HEK293T (cell line): Measurements from ENCODE around the gene ECPAS.

ENCODE experiments used
- CTCF ChIA-PET: fragments of 350-600 bp; formaldehyde crosslinking; extraction: SDS; loops from one replicate; lab custom pipeline; 2021; ENCODE audit warnings: antibody characterized with exemption, inconsistent platforms; lab: Yijun Ruan, JAX
- POLR2A ChIA-PET: fragments of 350-600 bp; formaldehyde crosslinking; extraction: SDS; loops from one replicate; lab custom pipeline; 2020; ENCODE audit warnings: antibody characterized with exemption, inconsistent platforms; lab: Yijun Ruan, JAX
- DNase-seq: peaks from one replicate; pipeline ENCODE4 v3.0.0; 2012; ENCODE audit warnings: mixed read lengths; ENCODE audit errors: extremely low spot score
- ARNT ChIP-seq: fragments of 450-650 bp; IDR thresholded peaks from 2 replicates; pipeline ENCODE4 v1.6.1; 2017; ENCODE audit warnings: mild to moderate bottlenecking
- BHLHE40 ChIP-seq: fragments of 450-650 bp; IDR thresholded peaks from 2 replicates; pipeline ENCODE4 v1.6.1; 2016; ENCODE audit warnings: mild to moderate bottlenecking, moderate library complexity, borderline replicate concordance
- CTBP1 ChIP-seq: fragments of 450-650 bp; IDR thresholded peaks from 2 replicates; pipeline ENCODE4 v1.6.1; 2016; ENCODE audit warnings: borderline replicate concordance
- ELF4 ChIP-seq: fragments of 450-650 bp; IDR thresholded peaks from 2 replicates; pipeline ENCODE4 v1.6.1; 2017; ENCODE audit warnings: antibody characterized with exemption
- FOXA1 ChIP-seq: fragments of 450-650 bp; IDR thresholded peaks from 2 replicates; pipeline ENCODE4 v1.6.1; 2016; ENCODE audit warnings: mild to moderate bottlenecking
- FOXK2 ChIP-seq: fragments of 450-650 bp; IDR thresholded peaks from 2 replicates; pipeline ENCODE4 v1.6.1; 2016; ENCODE audit warnings: mild to moderate bottlenecking
- FOXM1 ChIP-seq: fragments of 450-650 bp; IDR thresholded peaks from 2 replicates; pipeline ENCODE4 v1.6.1; 2017; ENCODE audit warnings: mild to moderate bottlenecking, borderline replicate concordance
- HDGF ChIP-seq: fragments of 450-650 bp; IDR thresholded peaks from 2 replicates; pipeline ENCODE4 v1.6.1; 2017; ENCODE audit warnings: antibody characterized with exemption, borderline replicate concordance
- L3MBTL2 ChIP-seq: fragments of 450-650 bp; conservative IDR thresholded peaks from 2 replicates; pipeline ENCODE4 v1.6.1; 2016; ENCODE audit warnings: mild to moderate bottlenecking
- LEF1 ChIP-seq: fragments of 450-650 bp; IDR thresholded peaks from 2 replicates; pipeline ENCODE4 v1.6.1; 2017; ENCODE audit warnings: mild to moderate bottlenecking, borderline replicate concordance
- NFRKB ChIP-seq: fragments of 450-650 bp; IDR thresholded peaks from 2 replicates; pipeline ENCODE4 v1.6.1; 2016; ENCODE audit warnings: mild to moderate bottlenecking, moderate library complexity
- SP1 ChIP-seq: fragments of 450-650 bp; IDR thresholded peaks from 2 replicates; pipeline ENCODE4 v1.6.1; 2017
- SUZ12 ChIP-seq: fragments of 450-650 bp; IDR thresholded peaks from 2 replicates; pipeline ENCODE4 v1.6.1; 2016; ENCODE audit warnings: mild to moderate bottlenecking
- TARDBP ChIP-seq: fragments of 450-650 bp; IDR thresholded peaks from 2 replicates; pipeline ENCODE4 v1.6.1; 2016
- ZNF384 ChIP-seq: fragments of 450-650 bp; IDR thresholded peaks from 2 replicates; pipeline ENCODE4 v1.6.1; 2016
- TF ChIP-seq, protein P1 (sequence below): fragments of 450-650 bp; IDR thresholded peaks from 2 replicates; pipeline ENCODE4 v1.6.1; 2016

The ECPAS gene

DNA sequence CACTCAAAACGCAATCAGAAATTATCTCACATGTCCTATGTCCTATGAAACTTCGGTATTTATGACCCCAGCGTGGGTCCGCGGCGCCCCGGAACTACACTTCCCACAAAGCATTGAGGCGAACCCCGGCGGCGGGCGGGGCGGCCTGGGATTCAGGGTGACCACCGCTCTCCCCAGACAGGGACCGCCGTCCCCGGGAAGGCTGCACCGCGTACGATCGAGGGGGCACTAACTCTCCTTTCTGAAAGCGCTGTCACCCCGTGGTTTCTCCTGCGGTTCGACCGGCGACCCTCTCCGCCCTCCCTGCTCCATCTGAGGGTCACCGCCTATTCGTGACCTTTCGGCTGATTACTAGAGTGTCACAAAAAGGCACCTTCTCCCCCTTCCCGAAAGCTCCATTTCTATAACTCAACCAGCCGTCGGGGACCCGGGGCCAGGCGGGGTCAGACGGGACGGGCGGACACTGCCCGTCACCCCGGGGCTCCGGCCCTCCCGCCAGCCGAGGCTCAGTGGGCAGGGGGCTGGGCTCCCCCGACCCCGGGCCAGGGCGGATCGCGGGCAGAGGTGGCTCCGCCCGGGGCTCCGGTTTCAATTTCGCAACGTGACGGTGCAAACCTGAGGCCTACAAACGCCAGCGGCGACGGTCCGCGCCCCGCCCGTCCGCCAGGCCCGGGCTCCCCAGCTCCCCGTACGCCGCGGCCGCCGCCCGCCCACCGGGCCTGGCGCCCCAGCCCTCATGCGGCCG, 1.3 kb downstream of the ECPAS start:
- TF ChIP-seq ELF4 (no peak), CTBP1 (no peak), NFRKB (no peak), ZNF384 (no peak), FOXK2 (no peak), SP1 (no peak), FOXA1 (no peak), L3MBTL2 (no peak), LEF1 (no peak), BHLHE40 (no peak), HDGF (no peak), FOXM1 (no peak), SUZ12 (no peak), TARDBP (no peak), ARNT (no peak)
- TF ChIP-seq, protein P1, sequence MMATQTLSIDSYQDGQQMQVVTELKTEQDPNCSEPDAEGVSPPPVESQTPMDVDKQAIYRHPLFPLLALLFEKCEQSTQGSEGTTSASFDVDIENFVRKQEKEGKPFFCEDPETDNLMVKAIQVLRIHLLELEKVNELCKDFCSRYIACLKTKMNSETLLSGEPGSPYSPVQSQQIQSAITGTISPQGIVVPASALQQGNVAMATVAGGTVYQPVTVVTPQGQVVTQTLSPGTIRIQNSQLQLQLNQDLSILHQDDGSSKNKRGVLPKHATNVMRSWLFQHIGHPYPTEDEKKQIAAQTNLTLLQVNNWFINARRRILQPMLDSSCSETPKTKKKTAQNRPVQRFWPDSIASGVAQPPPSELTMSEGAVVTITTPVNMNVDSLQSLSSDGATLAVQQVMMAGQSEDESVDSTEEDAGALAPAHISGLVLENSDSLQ = no peak
- POLR2A ChIA-PET = interaction anchor here (0.7 to 1.8 kb wide), 11 partner anchors 8 to 179 kb away, joined by 3 to 6 read pairs (median 3); partner anchors contain the start of gene ZNF483
- peak; percentile 60 for DNase-seq

DNA sequence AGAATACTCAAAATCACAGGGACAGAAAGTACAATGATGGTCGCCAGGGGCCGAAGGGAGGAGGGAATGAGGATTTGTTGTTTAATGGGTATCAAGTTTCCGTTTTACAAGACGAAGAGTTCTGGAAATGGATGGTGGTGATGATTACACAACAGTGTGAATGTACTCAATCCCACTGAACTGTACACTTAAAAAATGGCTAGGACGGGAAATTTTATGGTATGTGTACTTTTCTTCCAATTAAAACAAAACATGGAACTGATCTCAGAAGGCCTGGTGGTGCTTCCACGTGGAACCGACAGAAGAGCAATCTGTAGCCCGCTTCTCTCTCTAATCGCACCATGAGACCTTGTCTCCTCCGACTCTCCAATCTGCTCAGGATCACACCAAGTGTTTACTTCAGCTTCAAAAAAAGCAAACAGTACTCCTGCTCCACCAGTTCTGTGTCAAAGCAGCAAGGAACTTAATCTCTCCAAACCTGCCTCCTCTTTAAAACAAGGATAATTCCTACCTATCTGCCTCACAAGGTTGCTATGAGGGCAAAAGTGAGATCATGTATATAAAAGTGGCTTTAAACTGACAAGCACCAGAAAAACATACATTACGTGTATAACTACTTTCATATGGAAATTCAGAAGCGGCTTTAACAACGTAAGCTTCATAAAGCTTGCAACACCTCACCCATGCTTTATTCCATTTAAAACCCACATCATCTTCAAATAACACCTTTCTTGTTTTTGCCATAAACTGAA, 2.1 kb downstream of the ECPAS start:
- CTCF ChIA-PET = no interaction called here

More for the DNA sequence above, 1.3 kb downstream of the ECPAS start:
- CTCF ChIA-PET = no interaction called here

DNA sequence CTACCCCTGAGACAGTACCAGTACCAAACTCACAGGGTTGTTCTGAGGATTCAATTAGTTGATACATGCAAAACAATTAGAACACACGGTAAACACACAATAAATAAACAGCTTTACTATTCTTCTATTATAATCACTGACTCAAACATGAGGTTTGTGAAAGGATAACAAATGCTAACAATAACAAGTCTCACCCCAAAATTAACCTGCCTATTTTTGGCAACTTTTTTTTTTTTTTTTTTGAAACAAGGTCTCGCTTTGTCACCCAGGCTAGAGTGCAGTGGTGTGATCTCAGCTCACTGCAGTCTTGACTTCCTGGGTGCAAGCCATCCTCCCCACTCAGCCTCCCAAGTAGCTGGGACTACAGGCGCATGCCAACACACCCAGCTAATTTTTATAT, 6.5 kb downstream of the ECPAS start:
- TF ChIP-seq SP1 (no peak), LEF1 (no peak), HDGF (no peak), ELF4 (no peak), L3MBTL2 (no peak), FOXM1 (no peak), TARDBP (no peak), NFRKB (no peak), FOXA1 (no peak), ZNF384 (no peak), CTBP1 (no peak), BHLHE40 (no peak), SUZ12 (no peak), ARNT (no peak), FOXK2 (no peak)
- TF ChIP-seq, protein P1 = no peak
- POLR2A ChIA-PET = interaction anchor here (1.8 kb wide), 1 partner anchor 47 kb away, joined by 5 read pairs; the partner anchor contains the start of gene ZNF483
- CTCF ChIA-PET = interaction anchor here (0.6 kb wide), 1 partner anchor 1076 kb away, joined by 8 read pairs; no protein-coding TSS in a partner anchor
- no peak for DNase-seq

More for the DNA sequence above, 2.1 kb downstream of the ECPAS start:
- TF ChIP-seq CTBP1 (peak; percentile 71), SUZ12 (no peak), FOXK2 (no peak), NFRKB (no peak), L3MBTL2 (no peak), FOXM1 (no peak), FOXA1 (no peak)
- TF ChIP-seq, protein P1 = peak; percentile 7; the same call in 1 of the 2 replicates
- POLR2A ChIA-PET = interaction anchor here (0.9 to 1.8 kb wide), 8 partner anchors 7 to 180 kb away, joined by 3 to 6 read pairs (median 4); partner anchors contain the start of gene ZNF483
- peak; percentile 41 for DNase-seq

DNA sequence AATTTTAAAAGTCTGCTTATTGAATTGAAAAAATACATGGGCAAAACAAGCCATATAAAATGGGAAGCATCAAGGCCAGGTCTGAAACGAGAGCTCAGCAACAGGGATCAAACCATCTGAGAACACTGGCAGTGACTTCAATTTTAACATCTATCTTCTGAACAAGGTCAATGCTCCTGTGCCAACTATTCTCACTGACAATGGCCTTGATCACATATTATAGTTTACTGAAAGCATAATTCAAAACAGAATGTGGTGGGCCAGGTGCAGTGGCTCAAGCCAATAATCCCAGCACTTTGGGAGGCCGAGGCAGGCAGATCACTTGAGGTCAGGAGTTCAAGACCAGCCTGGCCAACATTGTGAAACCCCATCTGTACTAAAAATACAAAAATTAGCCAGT, 9.0 kb downstream of the ECPAS start:
- ChIA-PET CTCF (interaction anchor here (0.6 kb wide), 1 partner anchor 105 kb away, joined by 3 read pairs; no protein-coding TSS in a partner anchor), POLR2A (interaction anchor here (1.4 kb wide), 1 partner anchor 8 kb away, joined by 5 read pairs; the partner anchor contains the start of gene ECPAS)
- TF ChIP-seq ARNT (no peak), HDGF (no peak), L3MBTL2 (no peak), NFRKB (no peak), BHLHE40 (no peak), ELF4 (no peak), SUZ12 (no peak), SP1 (no peak), FOXA1 (no peak), FOXK2 (no peak), FOXM1 (no peak), TARDBP (no peak), LEF1 (no peak), ZNF384 (no peak), CTBP1 (no peak)
- TF ChIP-seq, protein P1 = no peak
- no peak for DNase-seq
